Adrenal gland (tissue), 5 donors: ENCODE results near the gene SLC9A4.

Source experiments
- POLR2A ChIP-seq, 2 donors: fragments of 450-650 bp; IDR thresholded peaks; one replicate each; pipeline ENCODE4 v1.6.1; 2017; ENCODE audit warnings: antibody characterized with exemption in 2 of 2, mild to moderate bottlenecking in 2 of 2, moderate library complexity in 1 of 2
- TF ChIP-seq, protein P1 (sequence below), 6 experiments: fragments of 450-650 bp in 4 of 6; fragments of 200-600 bp in 2 of 6; sonication (generic) in 1 of 6; IDR thresholded peaks; 1 replicate in 5 of 6; 2 replicates in 1 of 6; pipeline versions ENCODE4 v1.5.1 to v1.8.0; 2016 to 2021; ENCODE audit warnings: antibody characterized with exemption in 6 of 6, mild to moderate bottlenecking in 2 of 6, moderate library complexity in 1 of 6
- donor health status: DM: no; HTN: no; CAD: no.

DNA sequence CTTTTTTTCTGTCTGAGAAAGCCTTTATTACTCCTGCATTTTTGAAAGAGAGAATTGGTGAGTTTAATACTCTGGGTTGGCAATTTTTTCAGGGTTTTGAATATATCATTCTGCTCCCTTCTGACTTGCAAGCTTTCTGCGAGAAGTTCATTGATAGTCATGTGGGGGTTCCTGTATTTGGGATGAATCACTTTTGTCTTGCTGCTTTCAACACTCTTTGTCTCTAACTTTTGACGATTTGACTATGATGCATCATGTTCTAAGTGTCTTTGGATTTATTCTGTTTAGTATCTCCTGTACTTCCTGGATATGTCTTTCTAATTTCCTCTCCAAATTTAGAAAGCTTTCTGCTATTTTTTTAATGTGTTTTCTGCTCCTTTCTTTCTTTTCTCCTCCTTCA lies 105.3 kb downstream of the SLC9A4 start:
- TF ChIP-seq, protein P1, sequence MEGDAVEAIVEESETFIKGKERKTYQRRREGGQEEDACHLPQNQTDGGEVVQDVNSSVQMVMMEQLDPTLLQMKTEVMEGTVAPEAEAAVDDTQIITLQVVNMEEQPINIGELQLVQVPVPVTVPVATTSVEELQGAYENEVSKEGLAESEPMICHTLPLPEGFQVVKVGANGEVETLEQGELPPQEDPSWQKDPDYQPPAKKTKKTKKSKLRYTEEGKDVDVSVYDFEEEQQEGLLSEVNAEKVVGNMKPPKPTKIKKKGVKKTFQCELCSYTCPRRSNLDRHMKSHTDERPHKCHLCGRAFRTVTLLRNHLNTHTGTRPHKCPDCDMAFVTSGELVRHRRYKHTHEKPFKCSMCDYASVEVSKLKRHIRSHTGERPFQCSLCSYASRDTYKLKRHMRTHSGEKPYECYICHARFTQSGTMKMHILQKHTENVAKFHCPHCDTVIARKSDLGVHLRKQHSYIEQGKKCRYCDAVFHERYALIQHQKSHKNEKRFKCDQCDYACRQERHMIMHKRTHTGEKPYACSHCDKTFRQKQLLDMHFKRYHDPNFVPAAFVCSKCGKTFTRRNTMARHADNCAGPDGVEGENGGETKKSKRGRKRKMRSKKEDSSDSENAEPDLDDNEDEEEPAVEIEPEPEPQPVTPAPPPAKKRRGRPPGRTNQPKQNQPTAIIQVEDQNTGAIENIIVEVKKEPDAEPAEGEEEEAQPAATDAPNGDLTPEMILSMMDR (IDR thresholded peaks at IDR 0.05), result no peak
- no peak for TF ChIP-seq POLR2A (IDR thresholded peaks at IDR 0.05)
